ENCODE data around the gene ZNF236.

ZNF236 gene

DNA sequence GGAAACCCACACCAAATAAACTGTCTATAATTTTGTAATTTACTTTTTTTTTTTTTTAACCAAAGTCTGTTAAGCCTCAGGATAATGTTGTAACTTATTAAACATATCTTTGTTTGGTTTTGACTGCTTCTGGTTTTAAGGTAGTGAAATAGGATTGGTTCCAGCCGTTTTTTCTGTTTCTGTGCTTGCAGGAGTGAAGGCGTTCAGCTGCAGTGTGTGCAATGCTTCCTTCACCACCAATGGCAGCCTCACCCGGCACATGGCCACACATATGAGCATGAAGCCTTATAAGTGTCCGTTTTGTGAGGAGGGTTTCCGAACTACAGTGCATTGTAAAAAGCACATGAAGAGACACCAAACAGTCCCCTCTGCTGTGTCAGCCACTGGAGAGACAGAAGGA, 93.1 kb downstream of the ZNF236 start:
- Histone ChIP-seq H3K4me1 (ENCODE audit: control insufficient read depth, insufficient read depth, low read length) (no peaks in the 10 kb centered on the region), H3K36me3 (ENCODE audit: insufficient read depth, low read length) (peaks cover 60% of the 10 kb centered on the region), H3K9ac (ENCODE audit: low read depth, low read length) (no peak overlapping the region), H3K4me3 (ENCODE audit: low read length) (no peak overlapping the region), H3K4me2 (ENCODE audit: low read length) (no peak overlapping the region), H3K9me3 (replicated peaks; ENCODE audit: low read length) (no peaks in the 10 kb centered on the region), H3K27me3 (ENCODE audit: control insufficient read depth, insufficient read depth, low read length) (no peaks in the 10 kb centered on the region)

DNA sequence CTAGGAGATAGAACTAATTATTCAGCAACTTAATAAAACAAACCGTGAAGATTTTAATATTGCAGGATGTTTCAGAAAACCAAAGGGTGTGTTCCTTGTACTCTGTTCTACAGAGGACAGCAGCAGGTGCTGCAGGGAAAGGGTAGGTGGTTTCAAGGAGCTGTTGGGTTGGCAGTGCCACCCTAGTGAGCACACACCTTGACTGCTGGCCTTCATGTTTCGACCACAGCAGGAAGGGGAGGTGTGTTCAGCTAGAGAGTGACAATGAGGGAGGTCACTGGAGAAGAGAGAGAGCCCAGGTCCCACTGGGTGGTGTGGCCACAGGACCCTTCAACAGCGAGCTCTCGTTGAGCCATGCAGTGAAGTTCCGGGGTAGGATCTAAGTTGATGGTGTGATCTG, 98.6 kb downstream of the ZNF236 start:
- Histone ChIP-seq H3K4me2 (ENCODE audit: low read length) (no peak overlapping the region), H3K36me3 (ENCODE audit: insufficient read depth, low read length) (peaks cover 50% of the 10 kb centered on the region), H3K27me3 (ENCODE audit: control insufficient read depth, insufficient read depth, low read length) (no peaks in the 10 kb centered on the region), H3K9ac (ENCODE audit: low read depth, low read length) (no peak overlapping the region), H3K4me3 (ENCODE audit: low read length) (no peak overlapping the region), H3K4me1 (ENCODE audit: control insufficient read depth, insufficient read depth, low read length) (no peaks in the 10 kb centered on the region), H3K9me3 (replicated peaks; ENCODE audit: low read length) (no peaks in the 10 kb centered on the region)

DNA sequence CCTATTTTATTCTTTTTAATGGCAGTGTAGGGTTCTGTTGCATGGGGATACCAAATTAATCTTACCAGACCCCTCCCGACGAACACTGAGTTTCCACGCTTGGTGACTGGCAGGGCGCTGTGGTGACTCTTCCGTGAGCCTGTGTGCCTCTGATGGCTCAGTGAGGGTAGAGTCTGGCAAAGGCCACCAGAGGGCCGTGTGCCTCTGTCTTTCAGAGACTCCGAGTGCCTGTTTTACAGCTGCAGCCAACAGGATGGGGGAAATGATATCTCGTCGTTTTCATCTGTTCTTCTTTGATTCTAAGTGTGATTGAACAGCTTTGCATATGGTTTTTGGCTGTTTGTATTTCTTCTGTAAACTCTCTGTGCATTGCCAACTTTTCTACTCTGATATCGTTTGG, 99.8 kb downstream of the ZNF236 start:
- H3K9me3 ChIP-seq (replicated peaks; ENCODE audit: low read length), result no peaks in the 10 kb centered on the region
- H3K4me1 ChIP-seq (ENCODE audit: control insufficient read depth, insufficient read depth, low read length), result no peaks in the 10 kb centered on the region
- no peak overlapping the region for H3K9ac ChIP-seq (ENCODE audit: low read depth, low read length)
- no peak overlapping the region for H3K4me2 ChIP-seq (ENCODE audit: low read length)
- peaks cover 47% of the 10 kb centered on the region for H3K36me3 ChIP-seq (ENCODE audit: insufficient read depth, low read length)
- H3K4me3 ChIP-seq (ENCODE audit: low read length), result no peak overlapping the region
- no peaks in the 10 kb centered on the region for H3K27me3 ChIP-seq (ENCODE audit: control insufficient read depth, insufficient read depth, low read length)

DNA sequence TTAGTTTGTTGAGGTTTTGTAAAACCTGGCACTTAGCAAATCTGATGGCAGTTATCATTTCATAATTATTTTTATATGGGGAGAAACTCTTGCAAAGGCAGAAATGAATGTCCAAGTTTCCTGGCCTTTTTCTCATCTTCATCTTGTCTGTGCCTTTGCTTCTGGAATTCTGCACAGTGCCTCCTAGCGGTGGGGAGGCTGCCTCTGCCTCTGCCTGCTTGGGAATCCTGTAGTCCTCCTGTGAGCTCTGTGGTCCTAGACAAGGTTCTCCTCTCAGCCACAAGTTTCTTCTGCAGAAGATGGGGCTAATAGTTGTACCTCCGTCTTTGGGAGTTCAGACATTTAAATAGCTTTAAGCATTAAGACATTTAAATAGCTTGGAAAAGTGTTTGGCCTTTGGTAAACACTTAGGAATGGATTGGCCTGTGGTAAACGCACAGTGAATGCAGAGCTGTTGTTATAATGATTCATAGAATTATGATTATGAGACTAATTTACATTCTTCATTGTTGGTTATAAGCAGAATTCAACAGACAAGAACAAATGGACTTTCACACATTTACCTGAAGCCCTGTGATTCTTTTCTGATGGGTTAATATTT, 101.2 kb downstream of the ZNF236 start:
- H3K9me3 ChIP-seq (replicated peaks; ENCODE audit: low read length), result no peaks in the 10 kb centered on the region
- H3K36me3 ChIP-seq (ENCODE audit: insufficient read depth, low read length), result peaks cover 54% of the 10 kb centered on the region
- H3K4me1 ChIP-seq (ENCODE audit: control insufficient read depth, insufficient read depth, low read length), result no peaks in the 10 kb centered on the region
- no peak overlapping the region for H3K9ac ChIP-seq (ENCODE audit: low read depth, low read length)
- no peak overlapping the region for H3K4me3 ChIP-seq (ENCODE audit: low read length)
- H3K4me2 ChIP-seq (ENCODE audit: low read length), result no peak overlapping the region
- H3K27me3 ChIP-seq (ENCODE audit: control insufficient read depth, insufficient read depth, low read length), result no peaks in the 10 kb centered on the region

DNA sequence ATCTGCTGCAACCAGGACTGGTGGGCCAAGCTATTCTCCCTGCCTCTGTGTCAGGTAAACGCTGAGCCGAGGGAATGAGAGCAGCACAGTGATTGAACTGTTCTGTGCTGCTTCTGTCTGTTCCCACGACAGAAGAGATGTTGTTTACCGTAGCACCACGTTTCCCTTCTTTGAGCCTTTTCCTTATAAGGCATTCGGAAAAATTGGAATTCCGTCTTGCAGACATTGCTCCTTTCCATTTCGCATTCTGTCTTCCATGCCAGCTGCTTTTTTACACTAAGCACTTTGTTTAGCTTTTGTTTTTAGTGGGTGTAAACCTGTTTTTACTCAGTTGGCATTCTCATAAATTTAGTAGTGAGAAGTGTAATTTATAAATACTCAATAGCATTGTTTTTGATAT, 103.1 kb downstream of the ZNF236 start:
- no peaks in the 10 kb centered on the region for H3K9me3 ChIP-seq (replicated peaks; ENCODE audit: low read length)
- H3K27me3 ChIP-seq (ENCODE audit: control insufficient read depth, insufficient read depth, low read length), result no peaks in the 10 kb centered on the region
- H3K4me3 ChIP-seq (ENCODE audit: low read length), result no peak overlapping the region
- H3K36me3 ChIP-seq (ENCODE audit: insufficient read depth, low read length), result peaks cover 58% of the 10 kb centered on the region
- no peak overlapping the region for H3K9ac ChIP-seq (ENCODE audit: low read depth, low read length)
- H3K4me1 ChIP-seq (ENCODE audit: control insufficient read depth, insufficient read depth, low read length), result no peaks in the 10 kb centered on the region
- no peak overlapping the region for H3K4me2 ChIP-seq (ENCODE audit: low read length)

DNA sequence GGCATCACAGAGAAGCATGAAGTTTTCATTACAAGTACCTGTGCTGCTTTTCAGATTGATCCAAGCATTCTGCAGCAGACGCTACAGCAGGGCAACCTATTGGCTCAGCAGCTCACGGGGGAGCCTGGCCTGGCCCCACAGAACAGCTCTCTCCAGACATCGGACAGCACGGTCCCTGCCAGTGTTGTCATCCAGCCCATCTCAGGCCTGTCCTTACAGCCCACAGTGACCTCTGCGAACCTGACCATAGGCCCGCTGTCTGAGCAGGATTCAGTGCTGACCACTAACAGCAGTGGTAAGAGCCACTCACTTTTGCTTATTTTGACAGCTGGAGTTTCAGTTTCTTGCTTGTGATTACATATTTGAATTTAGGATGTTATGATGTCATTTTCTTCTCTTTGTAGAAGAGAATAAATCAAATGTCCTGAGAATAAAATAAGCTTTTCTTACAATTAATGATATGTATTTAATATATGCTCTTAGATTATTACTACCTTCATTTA, 104.9 kb downstream of the ZNF236 start:
- no peak overlapping the region for H3K9ac ChIP-seq (ENCODE audit: low read depth, low read length)
- no peaks in the 10 kb centered on the region for H3K9me3 ChIP-seq (replicated peaks; ENCODE audit: low read length)
- no peak overlapping the region for H3K4me3 ChIP-seq (ENCODE audit: low read length)
- H3K4me1 ChIP-seq (ENCODE audit: control insufficient read depth, insufficient read depth, low read length), result no peaks in the 10 kb centered on the region
- H3K36me3 ChIP-seq (ENCODE audit: insufficient read depth, low read length), result peaks cover 56% of the 10 kb centered on the region
- H3K27me3 ChIP-seq (ENCODE audit: control insufficient read depth, insufficient read depth, low read length), result no peaks in the 10 kb centered on the region
- H3K4me2 ChIP-seq (ENCODE audit: low read length), result no peak overlapping the region

DNA sequence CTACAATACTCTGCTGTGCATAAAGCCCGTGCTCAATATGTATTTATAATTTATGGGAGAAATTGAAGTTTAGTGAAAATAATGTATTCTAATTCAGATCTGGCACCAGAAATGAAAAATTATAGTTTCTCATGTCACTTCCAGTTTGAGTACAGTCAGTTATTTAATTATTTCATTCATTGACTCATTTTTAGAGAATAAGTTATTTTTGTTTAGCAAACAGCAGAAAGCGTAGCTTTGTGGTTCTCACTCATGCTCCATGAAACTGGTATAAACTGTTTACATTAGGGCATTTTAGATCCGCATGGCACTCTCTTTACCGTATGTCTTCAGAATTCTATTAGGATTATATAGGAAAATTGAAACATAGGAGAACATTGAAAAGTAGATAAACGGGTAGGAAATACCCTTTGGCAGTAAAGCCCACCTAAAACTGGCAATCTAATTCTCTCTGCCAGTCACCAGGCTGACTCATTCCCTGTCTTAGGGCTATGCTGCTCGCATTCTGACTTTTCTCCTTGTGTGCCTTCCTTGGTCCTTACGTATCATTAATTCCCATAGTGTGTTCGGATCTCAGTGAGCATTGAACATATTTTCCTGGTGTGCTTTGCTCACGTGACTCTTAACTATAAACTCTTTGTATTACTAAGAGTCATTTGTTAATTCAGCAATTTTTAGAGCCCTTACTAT, 106.0 kb downstream of the ZNF236 start:
- no peaks in the 10 kb centered on the region for H3K4me1 ChIP-seq (ENCODE audit: control insufficient read depth, insufficient read depth, low read length)
- H3K27me3 ChIP-seq (ENCODE audit: control insufficient read depth, insufficient read depth, low read length), result no peaks in the 10 kb centered on the region
- no peak overlapping the region for H3K4me3 ChIP-seq (ENCODE audit: low read length)
- no peak overlapping the region for H3K9ac ChIP-seq (ENCODE audit: low read depth, low read length)
- H3K9me3 ChIP-seq (replicated peaks; ENCODE audit: low read length), result no peaks in the 10 kb centered on the region
- no peak overlapping the region for H3K4me2 ChIP-seq (ENCODE audit: low read length)
- H3K36me3 ChIP-seq (ENCODE audit: insufficient read depth, low read length), result peaks cover 52% of the 10 kb centered on the region

DNA sequence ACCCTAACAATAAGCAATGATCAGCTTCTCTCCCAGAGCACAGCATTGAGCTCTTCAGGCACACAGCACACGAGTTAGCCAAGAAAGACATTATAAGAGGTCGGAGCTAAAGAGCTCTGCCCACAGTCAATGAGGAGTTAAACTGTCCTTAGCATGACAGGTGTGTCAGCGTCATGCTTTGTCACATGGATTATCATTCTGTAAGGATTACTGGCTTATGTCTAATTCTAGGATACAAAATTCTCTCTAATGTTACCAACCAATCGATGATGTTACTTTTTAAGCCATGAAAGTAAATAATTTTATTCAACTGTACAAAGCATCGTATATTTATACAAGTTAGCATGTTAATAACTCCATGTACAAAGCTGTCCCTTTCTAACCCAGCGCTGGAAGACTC, 108.8 kb downstream of the ZNF236 start:
- Histone ChIP-seq H3K4me1 (ENCODE audit: control insufficient read depth, insufficient read depth, low read length) (no peaks in the 10 kb centered on the region), H3K4me2 (ENCODE audit: low read length) (no peak overlapping the region), H3K36me3 (ENCODE audit: insufficient read depth, low read length) (peaks cover 35% of the 10 kb centered on the region), H3K4me3 (ENCODE audit: low read length) (no peak overlapping the region), H3K9ac (ENCODE audit: low read depth, low read length) (no peak overlapping the region), H3K27me3 (ENCODE audit: control insufficient read depth, insufficient read depth, low read length) (no peaks in the 10 kb centered on the region), H3K9me3 (replicated peaks; ENCODE audit: low read length) (no peaks in the 10 kb centered on the region)

DNA sequence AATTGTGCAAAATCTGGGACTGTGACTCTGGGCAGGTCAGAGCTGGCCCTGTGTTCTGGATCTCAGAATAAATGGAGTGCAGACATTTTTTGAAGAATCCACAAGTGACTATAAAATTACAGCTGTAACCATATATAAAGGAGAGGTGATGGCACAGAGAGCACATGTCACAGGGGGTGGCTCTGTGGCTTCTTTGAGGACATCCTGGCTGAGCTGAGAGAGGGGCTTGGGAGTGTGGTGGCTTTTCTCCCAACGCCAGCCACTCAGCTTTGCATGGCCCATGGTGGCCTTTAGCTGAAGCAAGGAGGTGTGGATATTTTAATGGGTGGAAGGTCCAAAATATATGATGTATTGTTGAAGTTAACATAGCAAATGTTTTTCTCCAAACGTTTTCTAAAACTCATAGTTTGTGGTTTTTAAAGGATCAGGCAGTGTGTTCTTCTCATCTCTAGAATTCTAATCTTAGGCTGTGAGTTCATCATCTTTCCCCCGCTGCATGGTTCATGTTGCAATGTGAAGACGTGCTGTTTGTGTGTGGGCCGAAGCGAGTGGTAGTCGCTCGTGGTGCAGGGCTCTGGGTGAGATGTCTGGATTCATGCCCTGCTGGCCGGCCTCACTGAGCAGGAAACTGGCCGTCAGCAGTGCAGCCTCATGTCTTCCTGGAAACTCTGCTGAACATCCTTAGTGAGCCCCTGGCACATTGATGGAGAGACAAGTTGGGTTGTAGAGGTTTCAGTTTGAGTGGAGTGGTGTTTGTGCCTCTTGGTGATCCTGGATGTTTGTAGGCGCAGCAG, 109.9 kb downstream of the ZNF236 start:
- Histone ChIP-seq H3K4me2 (ENCODE audit: low read length) (no peak overlapping the region), H3K36me3 (ENCODE audit: insufficient read depth, low read length) (peaks cover 35% of the 10 kb centered on the region), H3K9ac (ENCODE audit: low read depth, low read length) (no peak overlapping the region), H3K4me3 (ENCODE audit: low read length) (no peak overlapping the region), H3K27me3 (ENCODE audit: control insufficient read depth, insufficient read depth, low read length) (no peaks in the 10 kb centered on the region), H3K4me1 (ENCODE audit: control insufficient read depth, insufficient read depth, low read length) (no peaks in the 10 kb centered on the region), H3K9me3 (replicated peaks; ENCODE audit: low read length) (no peaks in the 10 kb centered on the region)

DNA sequence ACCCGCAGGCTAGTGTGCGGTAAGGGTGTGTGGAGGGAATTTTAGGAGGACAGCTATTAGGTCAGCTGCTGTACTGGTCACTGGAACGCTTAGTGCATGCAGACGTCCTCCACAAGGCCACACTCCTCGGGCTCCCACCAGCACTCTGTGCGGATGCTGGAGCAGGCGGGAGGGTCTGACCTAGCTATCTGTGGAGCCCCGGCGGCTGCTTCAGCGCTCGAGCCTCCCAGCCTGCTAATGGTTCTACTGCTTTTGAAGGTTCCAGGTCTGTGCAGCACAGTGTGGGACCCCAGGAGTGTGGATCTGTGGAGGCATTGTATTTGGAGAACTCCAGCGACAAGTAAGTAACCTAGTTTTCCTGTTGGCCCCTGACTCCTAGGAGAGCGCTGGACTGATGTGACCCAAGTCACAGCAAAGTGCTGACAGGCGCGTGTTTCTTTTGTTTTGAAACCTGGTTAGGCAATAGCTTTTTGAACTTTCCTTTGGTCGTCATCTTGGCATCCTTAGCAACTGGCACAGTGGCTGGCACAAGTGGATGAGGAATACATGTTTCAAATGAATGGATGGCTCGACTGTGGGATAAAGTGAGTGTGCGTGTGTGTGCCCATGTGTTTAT, 113.5 kb downstream of the ZNF236 start:
- no peaks in the 10 kb centered on the region for H3K9me3 ChIP-seq (replicated peaks; ENCODE audit: low read length)
- no peak overlapping the region for H3K4me2 ChIP-seq (ENCODE audit: low read length)
- no peaks in the 10 kb centered on the region for H3K4me1 ChIP-seq (ENCODE audit: control insufficient read depth, insufficient read depth, low read length)
- H3K4me3 ChIP-seq (ENCODE audit: low read length), result no peak overlapping the region
- no peaks in the 10 kb centered on the region for H3K27me3 ChIP-seq (ENCODE audit: control insufficient read depth, insufficient read depth, low read length)
- peaks cover 32% of the 10 kb centered on the region for H3K36me3 ChIP-seq (ENCODE audit: insufficient read depth, low read length)
- no peak overlapping the region for H3K9ac ChIP-seq (ENCODE audit: low read depth, low read length)

DNA sequence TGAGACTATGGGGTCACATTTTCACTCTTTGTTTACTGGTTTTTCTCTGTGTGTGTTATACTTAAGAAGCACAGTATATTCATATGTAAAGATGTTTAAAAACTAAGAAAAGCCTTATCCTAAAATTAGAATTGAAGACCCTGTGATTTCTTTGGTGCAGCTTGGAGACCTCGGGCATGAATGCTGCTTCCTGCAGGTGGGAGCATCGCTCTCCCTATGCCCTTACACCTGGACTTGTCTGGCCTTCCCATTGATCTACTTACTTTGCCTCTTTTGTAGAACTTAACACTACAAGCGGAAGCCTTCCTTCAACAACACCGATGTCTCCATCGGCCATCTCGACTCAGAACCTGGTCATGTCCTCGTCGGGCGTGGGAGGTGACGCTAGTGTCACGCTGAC, 114.5 kb downstream of the ZNF236 start:
- Histone ChIP-seq H3K9me3 (replicated peaks; ENCODE audit: low read length) (no peaks in the 10 kb centered on the region), H3K4me3 (ENCODE audit: low read length) (no peak overlapping the region), H3K4me2 (ENCODE audit: low read length) (no peak overlapping the region), H3K9ac (ENCODE audit: low read depth, low read length) (no peak overlapping the region), H3K36me3 (ENCODE audit: insufficient read depth, low read length) (peaks cover 28% of the 10 kb centered on the region), H3K4me1 (ENCODE audit: control insufficient read depth, insufficient read depth, low read length) (no peaks in the 10 kb centered on the region), H3K27me3 (ENCODE audit: control insufficient read depth, insufficient read depth, low read length) (no peaks in the 10 kb centered on the region)
